Activated CD4-positive, alpha-beta T cell treated with anti-CD3 and anti-CD28 coated beads, Interleukin-2, amount 50 U/mL, for 24 hours (primary cell): Measurements from ENCODE around the gene SMOC2.

ENCODE experiments used
- DNase-seq, 2 donors: peaks; one replicate each; pipeline ENCODE4 v3.0.0-alpha.2; 2020; ENCODE audit warnings: low read depth in 1 of 2, low spot score in 1 of 2

Gene SMOC2

GRCh38 chr6:168623736-168624135, 182.8 kb downstream of the SMOC2 start:
- DNase-seq = no peak

DNA sequence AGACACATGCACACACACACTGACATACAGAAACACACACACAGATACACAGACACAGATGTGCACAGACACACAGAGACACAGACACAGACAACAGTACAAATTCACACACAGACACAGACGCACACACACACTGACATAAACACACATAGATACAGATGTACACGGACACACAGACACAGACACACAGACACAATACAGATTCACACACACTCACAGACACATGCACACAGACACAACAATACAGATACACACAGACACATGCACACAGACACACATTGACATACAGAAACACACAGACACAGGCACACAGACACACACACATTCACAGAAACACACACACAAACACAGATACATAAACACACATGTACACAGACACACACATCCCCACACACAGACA, 183.6 kb downstream of the SMOC2 start:
- DNase-seq = no peak

- DNase-seq = no peak
Observed at GRCh38 chr6:168624948-168625347, 184.0 kb downstream of the SMOC2 start.

- DNase-seq = no peak
Observed at GRCh38 chr6:168625602-168626001, 184.6 kb downstream of the SMOC2 start.

- DNase-seq = no peak
Observed at GRCh38 chr6:168626046-168626602, 185.1 kb downstream of the SMOC2 start.

DNA sequence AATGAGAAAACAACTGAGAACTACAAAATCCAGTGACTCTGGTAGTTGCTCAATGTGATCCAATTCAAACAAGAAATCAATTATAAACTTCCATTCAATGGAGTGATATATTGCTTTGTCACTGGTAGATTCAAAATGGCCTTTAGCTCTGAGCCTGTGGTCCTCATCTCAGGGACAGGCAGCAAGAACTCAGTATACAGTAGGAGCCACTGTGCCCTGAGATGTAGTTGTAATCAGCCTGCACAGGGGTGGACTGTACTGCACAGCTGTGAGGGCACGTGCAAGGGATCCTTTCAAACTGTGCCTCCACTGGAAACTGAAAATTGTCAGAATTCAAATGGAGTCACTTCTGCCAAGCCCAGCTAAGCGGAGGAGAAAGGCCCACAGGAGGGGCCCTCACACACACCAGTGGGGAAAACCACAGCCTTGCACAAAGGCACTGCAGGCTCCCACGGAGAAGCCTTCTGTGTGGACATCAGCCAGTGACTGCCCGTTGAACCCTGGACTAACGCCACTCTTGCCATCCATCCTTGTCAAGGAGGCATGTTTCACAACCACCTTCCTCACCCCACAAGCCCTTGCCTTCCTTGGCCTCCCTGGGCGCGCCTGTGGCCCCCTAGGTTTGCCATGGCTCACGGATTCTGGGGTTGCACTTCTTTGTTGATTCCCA, 186.7 kb downstream of the SMOC2 start:
- no peak for DNase-seq

GRCh38 chr6:168628176-168628553, 187.2 kb downstream of the SMOC2 start:
- DNase-seq = no peak

DNA sequence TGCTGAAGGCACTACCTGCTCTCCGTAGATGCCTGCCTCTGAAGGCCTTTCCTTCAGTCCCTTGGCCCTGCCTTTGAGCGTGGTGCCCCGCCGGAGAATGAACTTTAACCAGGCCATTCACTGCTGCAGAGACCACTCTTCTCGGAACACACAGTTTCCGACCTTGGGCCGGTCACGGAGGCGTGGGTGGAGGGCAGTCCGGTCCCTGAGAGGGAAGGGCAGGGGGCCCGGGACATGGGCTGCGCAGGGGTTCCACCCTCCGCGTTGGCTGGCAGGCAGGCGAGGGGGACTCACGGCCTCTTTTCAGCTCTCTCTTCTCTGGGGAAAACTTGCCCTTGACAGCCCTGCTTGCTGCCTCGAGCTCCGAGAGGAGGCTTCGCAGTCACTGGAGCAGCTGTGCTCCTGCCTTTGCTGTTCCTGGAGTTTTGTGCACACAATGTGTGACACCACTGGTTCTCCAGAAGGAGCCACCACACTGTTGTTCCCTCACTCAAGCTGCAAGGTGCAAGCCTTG, 187.8 kb downstream of the SMOC2 start:
- no peak for DNase-seq

GRCh38 chr6:168631564-168631963, 190.6 kb downstream of the SMOC2 start:
- no peak for DNase-seq

GRCh38 chr6:168632694-168633093, 191.7 kb downstream of the SMOC2 start:
- no peak for DNase-seq

DNA sequence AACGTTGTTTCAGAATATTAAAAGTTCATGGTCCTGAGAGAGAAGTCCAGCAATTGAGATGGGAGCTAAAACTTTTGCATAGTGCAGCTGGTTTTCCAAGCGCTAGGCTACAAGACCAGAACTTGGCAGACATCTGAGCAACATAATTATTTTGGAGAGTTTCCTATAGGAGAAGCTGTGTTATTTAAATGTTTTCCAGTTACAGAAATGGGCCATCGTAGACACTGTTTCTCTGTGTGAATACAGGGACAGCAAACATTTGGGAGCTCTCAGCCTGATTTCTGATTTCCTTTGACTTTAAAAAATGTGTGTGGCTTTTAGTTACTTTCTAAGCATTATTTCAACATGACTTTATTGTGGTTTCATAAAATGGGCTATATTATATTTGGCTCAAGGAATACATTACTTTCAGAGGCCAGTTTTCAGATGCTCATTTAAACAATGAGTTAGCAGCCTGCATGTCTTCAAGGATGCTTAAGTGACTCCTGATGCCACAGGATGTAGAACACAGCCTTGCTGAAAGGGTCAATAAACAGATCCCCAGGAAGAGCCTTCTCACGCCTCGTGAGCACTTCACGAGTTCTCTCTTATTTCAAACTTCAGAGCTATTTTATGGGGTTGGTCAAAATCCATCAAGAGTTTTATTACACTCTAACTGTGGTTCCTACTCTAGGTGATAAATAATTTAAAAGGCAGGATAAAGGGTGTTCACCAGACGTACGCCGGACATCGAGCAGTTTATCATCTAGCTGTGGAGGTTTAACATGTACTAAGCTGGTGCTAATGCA, 193.8 kb downstream of the SMOC2 start:
- DNase-seq = no peak

- no peak for DNase-seq
Observed at GRCh38 chr6:168636147-168637004, 195.4 kb downstream of the SMOC2 start.

DNA sequence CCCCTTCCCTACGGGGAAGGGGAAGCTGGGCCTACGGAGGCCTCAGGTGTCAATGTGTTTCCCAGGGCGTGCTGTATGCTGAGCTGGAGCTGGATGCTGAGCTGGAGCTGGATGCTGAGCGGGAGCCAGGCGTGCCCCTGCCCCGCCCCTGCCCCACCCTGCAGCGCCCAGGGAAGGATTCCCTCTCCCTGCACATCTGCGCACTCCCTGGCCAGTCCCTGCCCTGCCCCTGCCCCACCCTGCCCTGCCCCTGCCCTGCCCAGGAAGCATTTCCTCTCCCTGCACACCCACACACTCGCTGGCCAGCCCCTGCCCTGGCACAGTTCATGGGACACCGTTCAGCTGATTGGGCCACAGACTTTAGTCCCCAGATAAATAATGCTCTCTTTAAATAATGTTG, 196.8 kb downstream of the SMOC2 start:
- no peak for DNase-seq

GRCh38 chr6:168638468-168639271, 197.7 kb downstream of the SMOC2 start:
- DNase-seq = no peak

- DNase-seq = no peak
Observed at GRCh38 chr6:168640181-168640580, 199.2 kb downstream of the SMOC2 start.

- DNase-seq = no peak
Observed at GRCh38 chr6:168640768-168641167, 199.8 kb downstream of the SMOC2 start.

- no peak for DNase-seq
Observed at GRCh38 chr6:168641446-168641845, 200.5 kb downstream of the SMOC2 start.

GRCh38 chr6:168643401-168643800, 202.4 kb downstream of the SMOC2 start:
- DNase-seq = no peak

DNA sequence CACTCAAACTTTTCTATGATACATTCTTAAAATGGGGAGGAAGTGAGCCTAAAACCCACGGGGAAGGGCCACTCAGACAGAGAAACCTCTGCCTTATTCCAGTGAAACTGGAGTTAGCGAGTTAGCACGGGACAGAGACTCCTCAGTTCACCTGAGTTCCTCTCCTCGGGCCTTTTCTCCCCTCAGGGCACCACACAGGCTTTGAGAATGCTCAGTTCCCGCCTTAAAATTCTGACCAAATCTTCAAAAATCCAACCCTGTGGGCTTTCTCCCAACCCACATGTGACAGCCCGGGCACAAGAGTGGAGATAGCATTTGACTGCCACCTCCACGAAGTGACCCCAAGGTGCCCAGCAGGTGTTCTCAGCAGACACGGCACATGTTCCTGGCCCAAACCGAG, 204.3 kb downstream of the SMOC2 start:
- DNase-seq = no peak

DNA sequence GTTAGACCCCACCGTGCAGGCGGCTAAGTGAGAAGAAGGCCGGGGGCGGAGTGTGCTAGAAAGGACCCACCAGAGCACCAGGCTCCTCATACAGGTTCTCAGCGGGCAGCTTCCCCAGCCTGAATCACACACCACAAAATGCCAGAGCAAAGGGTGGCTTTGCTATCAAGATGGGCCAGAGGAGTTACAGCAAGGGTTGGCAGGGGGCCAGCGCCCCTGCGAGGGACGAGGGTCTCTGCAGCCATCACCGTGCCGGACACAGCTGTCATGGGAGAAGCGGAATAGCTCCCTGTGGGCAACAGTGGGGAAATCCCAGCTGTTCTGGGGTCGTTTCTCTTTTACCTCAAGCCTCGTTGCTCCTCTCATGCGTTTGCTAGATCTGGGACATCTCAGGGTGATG, 206.3 kb downstream of the SMOC2 start:
- no peak for DNase-seq
